GDM1 (cell line): ENCODE data around the gene LIMK2.

Experiments used
- DNase-seq: peaks from one replicate; lab custom pipeline; 2025; lab: John Stamatoyannopoulos, UW

Gene LIMK2

DNA sequence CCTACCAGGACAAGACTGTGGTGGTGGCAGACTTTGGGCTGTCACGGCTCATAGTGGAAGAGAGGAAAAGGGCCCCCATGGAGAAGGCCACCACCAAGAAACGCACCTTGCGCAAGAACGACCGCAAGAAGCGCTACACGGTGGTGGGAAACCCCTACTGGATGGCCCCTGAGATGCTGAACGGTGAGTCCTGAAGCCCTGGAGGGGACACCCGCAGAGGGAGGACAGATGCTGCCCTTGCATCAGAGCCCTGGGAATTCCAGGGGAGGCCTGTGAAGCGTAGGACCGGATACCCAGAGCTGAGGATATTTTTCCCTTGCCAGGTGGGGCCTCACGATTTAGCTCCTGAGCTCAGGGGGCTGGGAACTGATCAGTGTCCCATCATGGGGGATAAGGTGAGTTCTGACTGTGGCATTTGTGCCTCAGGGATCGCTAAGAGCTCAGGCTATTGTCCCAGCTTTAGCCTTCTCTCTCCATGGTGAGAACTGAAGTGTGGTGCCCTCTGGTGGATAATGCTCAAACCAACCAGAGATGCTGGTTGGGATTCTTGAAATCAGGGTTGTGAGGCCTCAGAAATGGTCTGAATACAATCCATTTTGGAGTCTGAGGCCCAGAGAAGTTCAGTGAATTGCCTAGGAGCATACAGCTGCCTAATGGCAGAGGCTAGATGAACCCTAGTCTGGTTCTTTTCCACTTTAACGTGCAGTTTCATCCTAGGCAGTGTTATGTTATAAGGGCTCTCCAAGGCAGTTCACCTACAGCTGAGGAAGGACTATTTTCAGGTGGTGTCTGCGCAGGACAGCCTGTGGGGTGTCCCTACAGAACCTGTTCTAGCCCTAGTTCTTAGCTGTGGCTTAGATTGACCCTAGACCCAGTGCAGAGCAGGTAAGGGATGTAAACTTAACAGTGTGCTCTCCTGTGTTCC is 60.7 kb downstream of the LIMK2 start:
- no peak for DNase-seq

DNA sequence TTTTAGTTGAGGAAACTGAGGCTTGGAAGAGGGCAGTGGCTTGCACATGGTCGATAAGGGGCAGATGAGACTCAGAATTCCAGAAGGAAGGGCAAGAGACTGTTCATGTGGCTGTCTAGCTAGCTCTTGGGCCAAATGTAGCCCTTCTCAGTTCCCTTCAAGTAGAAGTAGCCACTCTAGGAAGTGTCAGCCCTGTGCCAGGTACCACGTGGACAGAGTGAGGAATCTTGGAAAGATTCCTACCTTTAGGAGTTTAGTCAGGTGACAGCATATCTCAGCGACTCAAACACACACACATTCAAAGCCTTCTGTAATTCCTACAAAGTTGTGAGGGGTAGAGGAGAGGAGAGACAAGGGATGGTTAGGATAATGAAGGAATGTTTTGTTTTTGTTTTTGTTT is 61.9 kb downstream of the LIMK2 start:
- DNase-seq: no peak

DNA sequence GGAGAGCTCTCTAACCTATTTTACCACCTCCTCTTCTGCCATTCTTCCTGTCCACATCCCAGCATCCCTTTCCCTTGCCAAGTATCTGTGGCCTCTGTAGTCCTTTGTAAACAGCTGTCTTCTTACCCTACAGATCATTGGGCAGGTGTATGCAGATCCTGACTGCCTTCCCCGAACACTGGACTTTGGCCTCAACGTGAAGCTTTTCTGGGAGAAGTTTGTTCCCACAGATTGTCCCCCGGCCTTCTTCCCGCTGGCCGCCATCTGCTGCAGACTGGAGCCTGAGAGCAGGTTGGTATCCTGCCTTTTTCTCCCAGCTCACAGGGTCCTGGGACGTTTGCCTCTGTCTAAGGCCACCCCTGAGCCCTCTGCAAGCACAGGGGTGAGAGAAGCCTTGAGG is 62.9 kb downstream of the LIMK2 start:
- no peak for DNase-seq

DNA sequence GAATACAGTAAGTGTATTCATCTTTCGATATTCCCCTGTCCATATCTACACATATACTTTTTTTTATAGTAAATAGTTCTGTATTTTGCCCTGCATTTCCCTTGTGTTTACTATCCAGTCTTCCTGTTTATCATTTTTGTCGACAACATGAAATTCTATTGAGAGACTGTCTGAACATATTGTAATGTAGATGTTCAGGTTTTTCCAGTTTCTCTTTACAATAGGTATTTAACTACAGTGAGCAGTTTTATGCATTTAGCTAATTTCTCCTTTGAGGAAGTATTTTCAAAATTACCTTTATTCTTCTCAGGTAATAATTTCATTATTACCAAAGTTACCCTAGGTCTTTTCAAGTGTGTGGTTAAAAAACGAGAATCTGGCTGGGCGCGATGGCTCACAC is 63.5 kb downstream of the LIMK2 start:
- no peak for DNase-seq

DNA sequence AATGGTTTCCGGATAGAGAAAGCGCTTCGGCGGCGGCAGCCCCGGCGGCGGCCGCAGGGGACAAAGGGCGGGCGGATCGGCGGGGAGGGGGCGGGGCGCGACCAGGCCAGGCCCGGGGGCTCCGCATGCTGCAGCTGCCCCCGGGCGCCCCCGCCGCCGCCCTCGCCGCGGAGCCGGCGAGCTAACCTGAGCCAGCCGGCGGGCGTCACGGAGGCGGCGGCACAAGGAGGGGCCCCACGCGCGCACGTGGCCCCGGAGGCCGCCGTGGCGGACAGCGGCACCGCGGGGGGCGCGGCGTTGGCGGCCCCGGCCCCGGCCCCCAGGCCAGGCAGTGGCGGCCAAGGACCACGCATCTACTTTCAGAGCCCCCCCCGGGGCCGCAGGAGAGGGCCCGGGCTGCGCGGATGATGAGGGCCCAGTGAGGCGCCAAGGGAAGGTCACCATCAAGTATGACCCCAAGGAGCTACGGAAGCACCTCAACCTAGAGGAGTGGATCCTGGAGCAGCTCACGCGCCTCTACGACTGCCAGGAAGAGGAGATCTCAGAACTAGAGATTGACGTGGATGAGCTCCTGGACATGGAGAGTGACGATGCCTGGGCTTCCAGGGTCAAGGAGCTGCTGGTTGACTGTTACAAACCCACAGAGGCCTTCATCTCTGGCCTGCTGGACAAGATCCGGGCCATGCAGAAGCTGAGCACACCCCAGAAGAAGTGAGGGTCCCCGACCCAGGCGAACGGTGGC is 64.5 kb downstream of the LIMK2 start:
- no peak for DNase-seq

DNA sequence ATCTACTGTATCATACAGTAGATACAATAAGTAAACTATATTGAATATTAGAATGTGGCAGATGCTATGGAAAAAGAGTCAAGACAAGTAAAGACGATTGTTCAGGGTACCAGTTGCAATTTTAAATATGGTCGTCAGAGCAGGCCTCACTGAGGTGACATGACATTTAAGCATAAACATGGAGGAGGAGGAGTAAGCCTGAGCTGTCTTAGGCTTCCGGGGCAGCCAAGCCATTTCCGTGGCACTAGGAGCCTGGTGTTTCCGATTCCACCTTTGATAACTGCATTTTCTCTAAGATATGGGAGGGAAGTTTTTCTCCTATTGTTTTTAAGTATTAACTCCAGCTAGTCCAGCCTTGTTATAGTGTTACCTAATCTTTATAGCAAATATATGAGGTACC is 65.6 kb downstream of the LIMK2 start:
- no peak for DNase-seq

DNA sequence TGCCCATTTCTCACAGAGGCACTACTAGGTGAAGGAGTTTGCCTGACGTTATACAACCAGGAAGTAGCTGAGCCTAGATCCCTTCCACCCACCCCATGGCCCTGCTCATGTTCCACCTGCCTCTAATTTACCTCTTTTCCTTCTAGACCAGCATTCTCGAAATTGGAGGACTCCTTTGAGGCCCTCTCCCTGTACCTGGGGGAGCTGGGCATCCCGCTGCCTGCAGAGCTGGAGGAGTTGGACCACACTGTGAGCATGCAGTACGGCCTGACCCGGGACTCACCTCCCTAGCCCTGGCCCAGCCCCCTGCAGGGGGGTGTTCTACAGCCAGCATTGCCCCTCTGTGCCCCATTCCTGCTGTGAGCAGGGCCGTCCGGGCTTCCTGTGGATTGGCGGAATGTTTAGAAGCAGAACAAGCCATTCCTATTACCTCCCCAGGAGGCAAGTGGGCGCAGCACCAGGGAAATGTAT is 66.1 kb downstream of the LIMK2 start:
- DNase-seq: no peak

DNA sequence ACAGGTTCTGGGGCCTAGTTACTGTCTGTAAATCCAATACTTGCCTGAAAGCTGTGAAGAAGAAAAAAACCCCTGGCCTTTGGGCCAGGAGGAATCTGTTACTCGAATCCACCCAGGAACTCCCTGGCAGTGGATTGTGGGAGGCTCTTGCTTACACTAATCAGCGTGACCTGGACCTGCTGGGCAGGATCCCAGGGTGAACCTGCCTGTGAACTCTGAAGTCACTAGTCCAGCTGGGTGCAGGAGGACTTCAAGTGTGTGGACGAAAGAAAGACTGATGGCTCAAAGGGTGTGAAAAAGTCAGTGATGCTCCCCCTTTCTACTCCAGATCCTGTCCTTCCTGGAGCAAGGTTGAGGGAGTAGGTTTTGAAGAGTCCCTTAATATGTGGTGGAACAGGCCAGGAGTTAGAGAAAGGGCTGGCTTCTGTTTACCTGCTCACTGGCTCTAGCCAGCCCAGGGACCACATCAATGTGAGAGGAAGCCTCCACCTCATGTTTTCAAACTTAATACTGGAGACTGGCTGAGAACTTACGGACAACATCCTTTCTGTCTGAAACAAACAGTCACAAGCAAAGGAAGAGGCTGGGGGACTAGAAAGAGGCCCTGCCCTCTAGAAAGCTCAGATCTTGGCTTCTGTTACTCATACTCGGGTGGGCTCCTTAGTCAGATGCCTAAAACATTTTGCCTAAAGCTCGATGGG is 66.7 kb downstream of the LIMK2 start:
- no peak for DNase-seq

DNA sequence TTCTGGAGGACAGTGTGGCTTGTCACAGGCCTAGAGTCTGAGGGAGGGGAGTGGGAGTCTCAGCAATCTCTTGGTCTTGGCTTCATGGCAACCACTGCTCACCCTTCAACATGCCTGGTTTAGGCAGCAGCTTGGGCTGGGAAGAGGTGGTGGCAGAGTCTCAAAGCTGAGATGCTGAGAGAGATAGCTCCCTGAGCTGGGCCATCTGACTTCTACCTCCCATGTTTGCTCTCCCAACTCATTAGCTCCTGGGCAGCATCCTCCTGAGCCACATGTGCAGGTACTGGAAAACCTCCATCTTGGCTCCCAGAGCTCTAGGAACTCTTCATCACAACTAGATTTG is 67.2 kb downstream of the LIMK2 start:
- no peak for DNase-seq

DNA sequence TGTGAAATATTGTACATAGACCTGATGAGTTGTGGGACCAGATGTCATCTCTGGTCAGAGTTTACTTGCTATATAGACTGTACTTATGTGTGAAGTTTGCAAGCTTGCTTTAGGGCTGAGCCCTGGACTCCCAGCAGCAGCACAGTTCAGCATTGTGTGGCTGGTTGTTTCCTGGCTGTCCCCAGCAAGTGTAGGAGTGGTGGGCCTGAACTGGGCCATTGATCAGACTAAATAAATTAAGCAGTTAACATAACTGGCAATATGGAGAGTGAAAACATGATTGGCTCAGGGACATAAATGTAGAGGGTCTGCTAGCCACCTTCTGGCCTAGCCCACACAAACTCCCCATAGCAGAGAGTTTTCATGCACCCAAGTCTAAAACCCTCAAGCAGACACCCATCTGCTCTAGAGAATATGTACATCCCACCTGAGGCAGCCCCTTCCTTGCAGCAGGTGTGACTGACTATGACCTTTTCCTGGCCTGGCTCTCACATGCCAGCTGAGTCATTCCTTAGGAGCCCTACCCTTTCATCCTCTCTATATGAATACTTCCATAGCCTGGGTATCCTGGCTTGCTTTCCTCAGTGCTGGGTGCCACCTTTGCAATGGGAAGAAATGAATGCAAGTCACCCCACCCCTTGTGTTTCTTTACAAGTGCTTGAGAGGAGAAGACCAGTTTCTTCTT is 67.9 kb downstream of the LIMK2 start:
- no peak for DNase-seq

DNA sequence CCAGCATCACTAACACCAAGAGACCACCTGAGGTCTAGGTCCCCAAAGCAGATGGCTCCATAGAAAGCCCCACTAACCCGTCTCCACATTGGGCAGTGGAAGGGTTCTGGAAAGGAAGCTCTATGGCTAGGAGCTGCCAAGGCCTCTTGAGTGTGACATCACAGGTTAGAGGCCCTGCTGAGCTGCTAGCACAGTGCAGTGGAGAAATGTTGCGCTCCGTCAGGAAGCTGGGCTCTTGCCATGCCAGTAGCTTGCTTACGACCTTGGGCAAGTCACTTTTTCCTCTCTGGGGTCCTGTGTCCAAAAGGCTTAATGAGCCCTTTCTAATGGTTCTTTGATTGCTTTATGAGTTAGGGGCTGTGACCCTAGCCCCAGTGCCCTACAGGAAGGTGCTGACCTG is 69.6 kb downstream of the LIMK2 start:
- DNase-seq: no peak

DNA sequence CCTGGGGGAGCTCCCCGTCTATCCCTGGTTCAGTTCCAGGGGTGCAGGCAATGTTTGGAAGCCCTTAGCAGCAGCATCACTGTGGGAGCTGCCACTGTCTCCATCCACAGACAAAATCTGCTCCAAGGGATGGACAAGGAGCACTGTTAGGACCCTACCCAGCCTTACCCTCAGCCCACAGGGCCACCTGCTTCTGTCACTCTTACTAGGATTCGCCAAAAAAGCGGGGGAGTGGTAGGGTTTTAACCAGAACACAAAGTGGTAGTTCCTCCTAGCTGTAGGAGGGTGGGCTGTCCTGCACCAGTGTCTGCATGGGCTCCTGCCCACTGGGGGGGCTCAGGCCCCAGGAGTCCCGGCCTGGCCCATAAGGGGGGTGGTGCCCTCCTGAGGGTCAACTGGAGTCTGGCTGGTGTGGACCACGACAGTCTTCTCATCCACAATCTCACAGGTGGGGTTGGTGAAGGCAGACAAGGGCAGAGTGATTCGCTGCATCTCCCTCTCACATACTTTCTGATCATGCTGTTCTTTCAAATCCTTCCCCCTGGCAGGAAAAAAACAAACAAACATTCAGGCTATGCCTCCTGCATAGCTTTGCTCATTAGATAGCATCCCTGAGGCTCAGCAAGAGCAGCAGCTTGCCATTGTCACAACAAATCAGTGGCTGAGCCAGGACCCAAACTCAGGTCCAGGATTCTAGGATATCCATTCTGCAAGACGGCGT is 70.8 kb downstream of the LIMK2 start:
- no peak for DNase-seq

DNA sequence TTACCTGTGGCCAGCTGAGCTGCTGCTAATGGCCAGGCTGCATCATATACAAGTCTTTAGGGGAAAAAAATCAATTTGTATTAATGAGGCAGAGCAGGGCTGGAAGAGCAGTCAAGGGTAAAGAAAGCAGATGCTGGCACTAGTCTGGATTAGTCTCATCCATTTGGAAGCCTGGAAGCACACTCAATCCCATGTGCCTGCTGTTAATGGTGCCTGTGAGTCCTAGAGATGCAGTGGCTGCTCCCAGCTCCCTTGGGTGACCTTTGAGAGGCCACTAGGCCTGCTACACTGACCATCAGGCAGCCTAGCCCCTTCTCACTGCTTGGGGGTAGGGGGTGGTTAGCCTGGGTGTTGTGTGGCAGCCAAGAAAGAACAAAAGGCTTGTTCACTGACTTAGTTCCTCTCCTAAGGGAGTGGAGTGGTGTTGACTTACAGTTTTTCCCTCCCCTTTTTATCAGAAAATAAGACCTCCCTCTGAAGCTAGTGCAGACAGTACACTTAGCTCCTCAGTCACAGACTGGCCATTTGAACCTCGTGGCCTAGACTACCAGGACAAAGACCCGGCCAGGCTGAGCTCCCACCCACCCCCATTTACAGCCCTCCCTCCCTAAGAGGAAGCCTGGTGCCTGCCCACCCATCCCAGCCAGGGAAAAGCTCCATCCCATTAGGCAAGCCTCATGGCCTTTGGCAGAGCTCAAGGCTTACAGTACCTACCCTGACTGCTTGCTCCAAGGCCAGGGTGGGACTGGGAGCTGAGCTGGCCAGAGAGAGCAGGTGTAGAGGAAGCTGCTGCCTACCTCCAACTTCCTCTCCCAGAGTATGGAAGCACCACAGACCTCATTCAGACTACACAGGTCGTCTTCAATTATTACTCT is 72.4 kb downstream of the LIMK2 start:
- DNase-seq: no peak

DNA sequence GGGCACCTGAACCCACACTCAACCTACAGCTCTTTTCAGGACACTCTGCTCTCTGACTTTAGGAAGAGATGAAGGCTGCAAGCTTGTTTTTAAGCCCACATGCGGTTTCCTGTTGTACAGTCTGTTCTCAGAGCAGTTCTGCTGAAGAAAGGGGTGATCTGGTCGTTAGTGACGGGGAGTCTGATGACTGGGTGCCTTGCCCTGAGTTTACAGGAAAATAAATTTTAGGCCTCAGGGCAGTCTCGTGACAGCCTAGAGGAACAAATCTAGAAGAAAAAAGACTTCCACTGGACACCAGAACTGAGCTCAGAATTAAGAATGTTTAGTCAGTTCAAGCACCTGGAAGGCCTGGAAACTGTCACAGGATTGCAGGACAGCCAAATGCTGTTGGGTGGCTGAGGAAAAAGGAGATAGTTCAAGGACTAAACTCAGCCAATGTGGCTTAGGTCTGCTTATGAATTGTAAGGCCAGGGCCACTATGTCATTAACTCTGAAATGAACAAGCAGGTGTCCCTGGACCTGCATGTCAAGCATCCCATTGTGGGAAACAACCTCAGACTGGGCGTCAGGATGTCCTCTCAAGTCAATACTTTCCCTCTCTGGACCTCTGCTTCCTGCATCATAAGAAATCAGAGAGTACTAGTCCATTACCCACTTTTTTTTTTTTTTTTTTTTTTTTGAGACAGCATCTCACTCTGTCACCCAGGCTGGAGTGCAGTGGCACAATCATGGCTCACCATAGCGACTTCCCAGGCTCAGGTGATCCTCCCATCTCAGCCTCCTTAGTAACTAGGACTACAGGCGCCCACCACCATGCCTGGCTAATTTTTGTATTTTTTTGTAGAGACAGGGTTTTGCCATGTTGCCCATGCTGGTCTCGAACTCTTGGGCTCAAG is 74.5 kb downstream of the LIMK2 start:
- DNase-seq: peak; percentile 36

DNA sequence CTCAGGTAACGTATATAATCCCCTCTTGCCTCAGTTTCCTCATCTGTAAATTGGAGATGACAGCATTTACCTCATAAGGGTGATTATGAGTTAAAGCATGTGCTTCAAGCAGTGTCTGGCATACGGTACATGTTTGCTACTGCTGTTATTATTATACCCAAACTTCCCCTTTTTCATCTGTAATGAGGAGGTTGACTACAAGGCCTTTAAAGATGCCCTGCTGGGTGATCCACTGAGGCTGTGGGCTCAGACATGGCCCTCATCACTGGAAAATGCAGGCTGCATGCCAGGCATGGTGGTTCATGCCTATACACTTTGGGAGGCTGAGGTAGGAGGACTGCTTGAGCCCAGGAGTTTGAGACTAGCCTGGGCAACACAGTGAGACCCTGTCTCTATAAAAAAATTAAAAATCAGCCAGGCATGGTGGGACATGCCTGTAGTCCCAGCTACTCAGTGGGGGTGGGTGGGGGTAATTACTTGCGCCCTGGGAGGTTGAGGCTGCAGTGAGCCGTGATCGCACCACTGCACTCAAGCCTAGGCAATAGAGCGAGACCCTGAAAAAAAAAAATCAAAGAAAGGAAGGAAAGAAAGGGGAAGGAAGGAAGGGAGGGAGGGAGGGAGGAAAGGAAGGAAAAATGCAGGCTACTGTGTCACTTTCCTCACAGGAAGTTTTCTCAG is 75.9 kb downstream of the LIMK2 start:
- DNase-seq: no peak

DNA sequence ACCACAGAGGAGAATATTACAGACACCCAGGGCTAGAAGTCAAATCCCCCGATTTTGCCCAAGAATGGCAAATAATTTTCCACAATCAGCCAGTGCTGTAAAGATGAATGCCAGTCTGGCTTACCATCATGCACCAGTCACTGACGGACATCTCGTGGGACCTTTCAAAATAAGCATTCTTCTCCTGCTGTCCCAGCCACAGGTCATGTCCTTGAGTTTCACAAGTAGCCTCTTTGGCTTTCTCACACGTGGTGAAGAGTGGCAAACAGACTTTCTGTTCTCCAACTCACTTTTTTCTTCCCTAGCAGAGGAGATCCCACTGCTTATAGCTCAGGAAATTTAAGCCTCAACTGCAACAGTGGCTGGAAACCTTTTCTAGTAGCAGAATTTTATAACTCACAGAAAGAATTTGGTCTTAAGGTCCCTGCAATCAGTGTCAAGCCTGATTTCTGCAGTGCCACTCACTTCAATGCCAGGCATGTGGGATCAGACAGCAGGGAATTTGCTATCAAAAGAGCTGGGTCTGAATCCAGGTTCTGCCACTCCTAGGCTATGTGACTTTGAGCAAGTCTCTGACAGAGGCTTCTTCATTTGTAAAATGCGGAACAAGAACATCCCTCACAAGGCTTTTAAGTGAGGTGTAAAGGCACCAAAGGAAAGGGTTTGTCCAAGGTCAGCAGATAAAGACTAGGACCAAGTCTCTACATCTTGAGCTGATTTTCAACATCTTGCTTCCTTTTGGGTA is 76.6 kb downstream of the LIMK2 start:
- no peak for DNase-seq

DNA sequence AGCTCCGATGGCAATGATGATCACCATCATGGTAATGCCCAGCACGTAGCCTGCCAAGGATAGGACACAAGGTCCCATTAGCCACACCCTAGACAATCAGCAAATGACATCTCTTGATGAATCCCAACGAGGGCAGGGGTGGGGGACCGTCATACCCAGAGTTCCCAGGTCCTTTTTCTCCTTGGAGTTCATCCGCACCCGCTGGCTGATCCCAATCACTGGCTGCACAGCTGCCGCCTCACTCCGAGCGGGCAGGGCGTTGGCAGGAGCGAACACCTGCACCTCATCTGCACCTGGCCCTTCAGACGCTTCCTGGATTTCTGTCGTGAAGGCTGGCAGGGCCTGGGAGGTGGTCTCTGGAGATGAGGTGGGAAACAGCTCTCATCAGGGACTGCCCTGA is 77.2 kb downstream of the LIMK2 start:
- DNase-seq: no peak
